Sigmoid colon (tissue), 3 donors: ENCODE data around the gene GALNT10.

Source experiments
- POLR2A ChIP-seq, 2 donors: fragments of 450-650 bp; IDR thresholded peaks; one replicate each; pipeline ENCODE4 v1.6.1; 2016; ENCODE audit warnings: antibody characterized with exemption in 2 of 2, mild to moderate bottlenecking in 2 of 2, moderate library complexity in 2 of 2
- TF ChIP-seq, protein P1 (sequence below), 4 experiments: fragments of 450-650 bp in 3 of 4; fragments of 200-600 bp in 1 of 4; IDR thresholded peaks; one replicate each; pipeline ENCODE4 v1.5.1; 2016 to 2019; ENCODE audit warnings: antibody characterized with exemption in 4 of 4, mild to moderate bottlenecking in 3 of 4, moderate library complexity in 2 of 4

DNA sequence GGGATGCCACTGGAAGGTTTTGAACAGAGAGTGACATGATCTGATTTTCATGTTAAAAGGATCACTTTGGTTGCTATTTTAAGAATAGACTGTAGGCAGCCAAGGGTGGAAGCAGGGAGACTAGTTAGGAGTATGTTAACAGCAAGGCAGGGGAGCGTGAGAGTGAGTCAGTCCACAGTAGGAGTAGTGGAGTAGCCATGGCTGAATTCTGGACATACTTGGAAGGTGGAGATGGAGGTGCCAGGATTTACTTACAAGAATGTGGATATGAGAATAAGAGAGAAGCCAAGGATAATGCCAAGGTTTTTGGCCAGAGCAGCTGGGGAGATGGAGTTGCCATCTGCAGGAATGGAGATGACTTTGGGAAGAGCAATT lies 118.8 kb downstream of the GALNT10 start:
- TF ChIP-seq, protein P1, sequence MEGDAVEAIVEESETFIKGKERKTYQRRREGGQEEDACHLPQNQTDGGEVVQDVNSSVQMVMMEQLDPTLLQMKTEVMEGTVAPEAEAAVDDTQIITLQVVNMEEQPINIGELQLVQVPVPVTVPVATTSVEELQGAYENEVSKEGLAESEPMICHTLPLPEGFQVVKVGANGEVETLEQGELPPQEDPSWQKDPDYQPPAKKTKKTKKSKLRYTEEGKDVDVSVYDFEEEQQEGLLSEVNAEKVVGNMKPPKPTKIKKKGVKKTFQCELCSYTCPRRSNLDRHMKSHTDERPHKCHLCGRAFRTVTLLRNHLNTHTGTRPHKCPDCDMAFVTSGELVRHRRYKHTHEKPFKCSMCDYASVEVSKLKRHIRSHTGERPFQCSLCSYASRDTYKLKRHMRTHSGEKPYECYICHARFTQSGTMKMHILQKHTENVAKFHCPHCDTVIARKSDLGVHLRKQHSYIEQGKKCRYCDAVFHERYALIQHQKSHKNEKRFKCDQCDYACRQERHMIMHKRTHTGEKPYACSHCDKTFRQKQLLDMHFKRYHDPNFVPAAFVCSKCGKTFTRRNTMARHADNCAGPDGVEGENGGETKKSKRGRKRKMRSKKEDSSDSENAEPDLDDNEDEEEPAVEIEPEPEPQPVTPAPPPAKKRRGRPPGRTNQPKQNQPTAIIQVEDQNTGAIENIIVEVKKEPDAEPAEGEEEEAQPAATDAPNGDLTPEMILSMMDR (IDR thresholded peaks at IDR 0.05): no peak
- no peak for TF ChIP-seq POLR2A (IDR thresholded peaks at IDR 0.05)
